GM21367 (cell line): ENCODE data around the gene PGLYRP4.
"Not testable (repeated sequence)": the region's sequence is repeated elsewhere in the genome, so short reads cannot be mapped to it uniquely, and the experiment has no call there.

ENCODE experiments used
- ATAC-seq: cut with Tn5 transposase; IDR thresholded peaks from one replicate; pipeline ENCODE4 v1.9.1; 2021; ENCODE audit not compliant: unreplicated experiment

PGLYRP4 gene

GRCh38 chr1:153341431-153341934, 7.2 kb downstream of the PGLYRP4 start:
- ATAC-seq = no peak

DNA sequence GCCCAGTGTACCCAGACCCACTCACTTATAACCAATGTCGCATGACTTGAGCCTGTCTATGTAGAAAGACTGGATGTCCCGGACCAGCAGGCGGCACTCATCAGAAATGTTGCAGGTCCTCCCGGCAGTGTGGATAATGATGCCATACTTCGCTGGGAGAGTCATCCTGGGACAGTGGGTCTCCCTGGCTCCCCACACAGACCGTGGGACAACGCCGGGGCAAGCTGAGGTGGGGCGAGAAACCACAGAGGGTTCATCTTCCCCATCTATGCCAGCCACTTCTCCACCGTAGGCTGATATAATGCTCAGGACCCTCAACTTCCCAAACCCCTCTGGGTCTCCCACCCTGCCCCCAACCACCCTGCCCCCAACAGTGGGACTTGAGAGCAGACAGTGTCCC, 8.3 kb downstream of the PGLYRP4 start:
- no peak for ATAC-seq

- ATAC-seq = no peak
Observed at GRCh38 chr1:153339802-153340201, 8.8 kb downstream of the PGLYRP4 start.

GRCh38 chr1:153337980-153338853, 10.4 kb downstream of the PGLYRP4 start:
- ATAC-seq = no peak

- no peak for ATAC-seq
Observed at GRCh38 chr1:153336650-153337049, 12.0 kb downstream of the PGLYRP4 start.

- no peak for ATAC-seq
Observed at GRCh38 chr1:153333902-153334301, 14.7 kb downstream of the PGLYRP4 start.

DNA sequence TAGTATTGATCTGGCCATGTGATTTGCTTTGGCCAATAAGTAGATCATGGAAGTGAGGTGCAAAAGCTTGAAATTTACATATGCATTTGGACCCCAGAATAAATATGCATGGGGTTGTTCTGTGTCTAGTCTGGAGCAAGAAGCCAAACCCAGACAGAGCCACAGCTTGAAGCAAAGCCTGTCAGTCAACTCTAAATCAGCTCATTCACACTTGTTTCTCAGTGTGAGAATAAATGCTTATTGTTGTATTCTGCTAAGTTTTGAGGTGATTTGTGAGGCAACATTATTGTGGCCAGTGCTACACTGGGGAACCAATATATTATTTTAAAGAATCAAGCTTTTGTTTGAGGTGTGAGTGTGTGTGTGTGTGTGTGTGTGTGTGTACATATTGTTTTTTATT, 23.7 kb downstream of the PGLYRP4 start:
- ATAC-seq = no peak

GRCh38 chr1:153322568-153322967, 26.1 kb downstream of the PGLYRP4 start:
- no peak for ATAC-seq

DNA sequence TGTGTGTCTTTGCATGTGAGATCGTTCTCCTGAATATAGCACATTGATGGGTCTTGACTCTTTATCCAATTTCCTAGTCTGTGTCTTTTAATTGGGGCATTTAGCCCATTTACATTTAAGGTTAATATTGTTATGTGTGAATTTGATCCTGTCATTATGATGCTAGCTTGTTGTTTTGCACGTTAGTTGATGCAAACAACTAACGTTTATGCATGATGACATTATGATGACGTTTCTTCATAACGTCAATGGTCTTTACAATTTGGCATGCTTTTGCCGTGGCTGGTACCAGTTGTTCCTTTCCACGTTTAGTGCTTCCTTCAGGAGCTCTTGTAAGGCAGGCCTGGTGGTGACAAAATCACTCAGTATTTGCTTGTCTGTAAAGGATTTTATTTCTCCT, 30.5 kb downstream of the PGLYRP4 start:
- not testable (repeated sequence) for ATAC-seq

DNA sequence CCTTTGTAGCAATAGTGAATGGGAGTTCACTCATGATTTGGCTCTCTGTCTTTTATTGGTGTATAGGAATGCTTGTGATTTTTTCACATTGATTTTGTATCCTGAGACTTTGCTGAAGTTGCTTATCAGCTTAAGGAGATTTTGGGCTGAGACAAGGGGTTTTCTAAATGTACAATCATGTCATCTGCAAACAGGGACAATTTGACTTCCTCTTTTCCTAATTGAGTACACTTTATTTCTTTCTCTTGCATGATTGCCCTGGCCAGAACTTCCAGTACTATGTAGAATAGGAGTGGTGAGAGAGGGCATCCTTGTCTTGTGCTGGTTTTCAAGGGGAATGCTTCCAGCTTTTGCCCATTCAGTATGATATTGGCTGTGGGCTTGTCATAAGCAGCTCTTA, 32.6 kb downstream of the PGLYRP4 start:
- not testable (repeated sequence) for ATAC-seq

- not testable (repeated sequence) for ATAC-seq
Observed at GRCh38 chr1:153314388-153314787, 34.3 kb downstream of the PGLYRP4 start.

- no peak for ATAC-seq
Observed at GRCh38 chr1:153313288-153313687, 35.4 kb downstream of the PGLYRP4 start.

- ATAC-seq = no peak
Observed at GRCh38 chr1:153312570-153313186, 36.0 kb downstream of the PGLYRP4 start, which contains the start of gene PGLYRP3. TSS of gene PGLYRP3 (minus strand) at chr1:153312952. CDS start at chr1:153310665, 2,287 bp downstream.

DNA sequence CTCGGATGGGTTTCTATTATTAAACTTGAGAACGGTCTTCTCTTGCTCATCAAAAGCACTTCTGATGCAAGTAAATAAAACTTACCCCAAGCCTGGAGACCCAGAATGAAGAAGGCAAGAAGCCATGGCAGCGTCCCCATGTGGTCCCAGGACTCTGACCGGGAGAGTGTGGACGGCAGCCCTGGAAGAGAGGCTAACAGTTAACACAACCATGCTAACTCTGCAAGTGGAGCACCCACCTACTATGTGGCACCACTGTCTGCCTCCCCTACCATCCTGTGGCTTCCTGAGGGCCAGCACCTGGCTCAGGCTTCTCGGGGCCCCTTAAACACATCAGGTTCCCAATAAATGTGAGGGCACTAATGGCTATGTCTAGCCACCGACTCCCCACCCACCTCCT, 38.1 kb downstream of the PGLYRP4 start:
- no peak for ATAC-seq

DNA sequence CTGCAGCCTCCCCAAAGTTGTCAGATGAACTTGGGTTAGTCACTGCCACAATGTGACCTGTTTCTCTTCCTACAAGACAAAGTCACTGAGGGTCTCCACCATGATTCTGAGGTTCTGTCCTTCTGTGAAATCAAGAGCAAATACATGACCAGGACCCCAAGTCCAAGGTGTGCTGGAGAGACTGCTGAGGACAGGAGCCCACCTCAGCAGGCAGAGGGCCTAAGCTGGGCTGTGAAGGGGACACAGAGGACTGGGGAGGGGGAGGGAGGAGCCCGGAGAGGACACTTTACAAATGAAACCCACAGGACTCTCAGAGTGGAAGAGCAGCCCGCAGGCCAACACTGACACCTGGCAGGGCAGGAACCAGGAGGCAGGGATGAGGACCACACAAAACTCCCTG, 39.2 kb downstream of the PGLYRP4 start:
- ATAC-seq = no peak

GRCh38 chr1:153308540-153308939, 40.1 kb downstream of the PGLYRP4 start:
- no peak for ATAC-seq

DNA sequence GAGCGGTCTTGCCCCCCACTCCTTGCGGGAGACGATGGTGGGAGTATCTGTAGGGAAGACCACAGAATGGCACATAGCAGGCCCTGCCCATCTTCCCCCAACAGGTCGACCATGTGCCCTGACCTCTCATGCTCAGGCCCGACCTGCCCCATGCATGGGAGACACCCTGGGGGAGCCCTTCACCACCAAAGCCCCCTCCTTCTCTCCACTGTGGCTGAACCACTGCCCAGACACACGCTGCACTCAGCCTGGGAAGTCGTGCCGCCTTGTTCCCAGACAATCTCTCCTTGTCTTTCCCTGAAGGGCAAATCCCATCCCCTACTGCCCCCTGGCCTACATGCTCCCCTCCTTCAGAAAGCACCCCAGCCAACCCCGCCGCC, 41.4 kb downstream of the PGLYRP4 start:
- ATAC-seq = no peak

DNA sequence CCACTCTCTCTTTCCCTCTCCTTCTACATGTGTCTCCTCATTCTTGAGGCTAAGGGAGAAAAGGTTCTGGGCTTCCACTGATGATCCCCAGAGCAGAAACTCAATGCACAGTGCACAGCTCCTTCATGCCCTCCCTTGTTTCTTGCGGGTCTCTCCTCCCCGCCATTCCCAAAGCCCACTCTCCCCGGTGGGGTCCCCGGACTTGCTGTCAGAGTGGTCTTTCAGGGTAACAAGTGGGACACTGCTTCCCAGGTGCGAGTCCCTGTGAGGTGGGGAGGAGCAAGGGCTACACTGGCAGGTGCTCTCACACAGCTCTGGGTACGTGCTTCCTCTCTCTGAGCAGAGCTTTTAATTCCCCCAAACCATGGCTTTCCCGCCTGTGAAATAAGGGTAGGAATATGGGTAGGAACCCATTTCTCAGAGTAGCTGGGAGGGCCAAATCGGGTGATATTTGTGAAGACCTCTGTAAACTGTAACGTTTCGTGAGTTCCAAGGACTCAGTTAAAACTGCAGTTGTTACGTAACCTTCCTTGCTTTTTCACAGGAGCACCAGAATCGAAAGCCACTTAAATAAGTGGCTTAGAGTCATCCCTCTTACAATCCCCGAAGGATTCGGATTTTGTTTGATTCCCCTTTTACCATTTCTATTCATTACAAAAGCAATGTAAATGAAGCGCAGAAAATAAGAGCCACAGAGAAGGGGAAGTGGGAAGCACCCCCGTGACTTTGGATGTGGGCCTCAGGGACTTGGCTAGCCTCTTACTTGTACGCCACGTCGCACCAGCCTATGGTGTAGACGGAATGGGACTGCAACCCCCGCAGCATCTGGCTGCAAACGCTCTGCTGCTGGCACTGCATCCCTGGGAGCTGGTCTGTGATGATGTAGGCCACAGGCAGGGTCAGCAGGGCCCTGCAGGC, 42.1 kb downstream of the PGLYRP4 start:
- ATAC-seq = no peak

DNA sequence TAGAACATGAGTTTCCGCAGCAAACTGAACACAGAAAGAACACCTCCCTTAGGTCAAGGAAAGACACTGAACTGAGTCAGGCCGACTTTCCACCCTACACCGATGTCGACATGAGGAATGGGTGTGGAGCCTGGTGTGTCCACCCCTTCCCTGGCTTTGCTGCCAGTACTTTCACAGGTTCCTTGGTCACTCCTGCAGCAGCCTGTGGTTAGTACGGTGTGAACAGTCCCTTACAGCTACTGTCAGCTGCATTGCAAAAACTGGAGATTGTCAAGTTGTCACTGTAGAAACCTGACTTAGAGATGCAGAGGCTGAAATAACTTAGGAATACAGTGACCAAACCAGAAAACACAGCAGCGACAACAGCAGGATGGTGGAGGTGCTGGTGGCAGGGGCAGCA, 43.0 kb downstream of the PGLYRP4 start:
- no peak for ATAC-seq

DNA sequence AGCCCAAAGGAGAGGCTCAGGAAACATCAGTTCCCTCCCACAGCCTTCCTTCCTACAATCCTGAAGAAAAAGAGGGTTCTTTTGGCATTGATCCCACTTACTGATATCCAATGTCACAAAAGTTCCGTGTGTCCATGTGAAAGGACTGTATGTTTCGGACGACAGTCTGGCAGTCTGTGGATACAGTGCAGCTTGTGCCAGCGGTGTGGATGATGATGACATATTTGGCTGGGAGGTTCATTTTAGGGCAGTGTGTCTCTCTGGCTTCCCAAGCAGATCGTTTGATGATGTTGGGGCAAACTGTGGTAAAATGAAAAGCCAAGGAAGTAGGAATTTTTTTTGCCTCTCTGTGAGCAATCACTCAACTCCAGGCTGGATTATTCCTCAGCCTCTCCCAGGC, 46.3 kb downstream of the PGLYRP4 start:
- ATAC-seq = no peak

DNA sequence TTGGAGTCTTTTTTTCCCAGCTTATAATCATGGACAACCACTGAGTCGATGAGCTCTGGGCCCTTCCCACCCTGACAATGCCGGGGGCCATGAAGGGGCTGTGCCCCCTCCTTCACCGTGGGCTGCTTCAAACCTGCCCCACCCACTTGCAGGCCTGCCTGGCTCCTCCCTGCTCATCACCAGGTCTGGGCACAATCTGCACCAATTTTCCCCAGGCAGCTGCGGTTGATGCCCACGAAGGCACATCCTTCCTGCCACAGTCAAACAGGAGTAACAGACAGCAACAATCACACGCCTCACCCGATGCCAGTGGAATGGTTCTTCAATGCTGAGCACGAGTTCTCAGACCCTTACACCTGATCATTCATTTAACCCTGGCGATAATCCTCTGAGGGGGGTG, 54.8 kb downstream of the PGLYRP4 start:
- ATAC-seq = no peak
